HepG2 (cell line): Measurements from ENCODE around the gene CEP19. TPM values are rescaled to one million over a fixed set of nuclear protein-coding genes. Genes with fewer than 3 reads are reported as not detected.

Source experiments
- FOXK1 ChIP-seq: sonication (generic); formaldehyde crosslinking; IDR thresholded peaks from 2 replicates; pipeline ENCODE4 v1.4.0; 2020; ENCODE audit warnings: low read depth, missing genetic modification reagents, borderline replicate concordance
- HDAC2 ChIP-seq: sonication (generic); formaldehyde crosslinking; IDR thresholded peaks from 2 replicates; pipeline ENCODE4 v1.4.0; 2020; ENCODE audit warnings: missing genetic modification reagents
- MATR3 ChIP-seq: sonication (generic); formaldehyde crosslinking; IDR thresholded peaks from 2 replicates; pipeline ENCODE4 v1.4.0; 2020; ENCODE audit warnings: missing genetic modification reagents
- MED13 ChIP-seq: sonication (generic); formaldehyde crosslinking; IDR thresholded peaks from 2 replicates; pipeline ENCODE4 v1.5.0; 2020; ENCODE audit warnings: missing genetic modification reagents
- NCOA5 ChIP-seq: sonication (generic); formaldehyde crosslinking; IDR thresholded peaks from 2 replicates; pipeline ENCODE4 v1.4.0; 2020; ENCODE audit warnings: missing genetic modification reagents
- PHF5A ChIP-seq: IDR thresholded peaks from one replicate; pipeline ENCODE4 v1.6.1; 2018; ENCODE audit warnings: low read depth, missing genetic modification reagents; ENCODE audit not compliant: unreplicated experiment
- RXRA ChIP-seq: sonication (generic); formaldehyde crosslinking; IDR thresholded peaks from 2 replicates; pipeline ENCODE4 v1.5.1; 2020; ENCODE audit warnings: missing genetic modification reagents
- ZBTB43 ChIP-seq: sonication (generic); formaldehyde crosslinking; conservative IDR thresholded peaks from 2 replicates; pipeline ENCODE4 v1.4.0; 2020; ENCODE audit warnings: missing genetic modification reagents
- ZMAT3 ChIP-seq: sonication (generic); formaldehyde crosslinking; conservative IDR thresholded peaks from 2 replicates; pipeline ENCODE4 v1.7.0; 2021; ENCODE audit warnings: missing genetic modification reagents
- ZNF138 ChIP-seq: sonication (generic); formaldehyde crosslinking; IDR thresholded peaks from 2 replicates; pipeline ENCODE4 v1.5.0; 2020; ENCODE audit warnings: mild to moderate bottlenecking, low read depth, missing genetic modification reagents
- ZNF282 ChIP-seq: fragments of 450-650 bp; IDR thresholded peaks from 2 replicates; pipeline ENCODE4 v1.6.1; 2018; ENCODE audit not compliant: partially characterized antibody
- ZNF562 ChIP-seq: sonication (generic); formaldehyde crosslinking; IDR thresholded peaks from 2 replicates; pipeline ENCODE4 v1.8.0; 2022; ENCODE audit warnings: missing genetic modification reagents, borderline replicate concordance
- ZNF574 ChIP-seq: sonication (generic); formaldehyde crosslinking; IDR thresholded peaks from 2 replicates; pipeline ENCODE4 v1.4.0; 2020; ENCODE audit warnings: missing genetic modification reagents
- ZNF740 ChIP-seq: sonication (generic); formaldehyde crosslinking; IDR thresholded peaks from 2 replicates; pipeline ENCODE4 v1.4.0; 2020; ENCODE audit warnings: missing genetic modification reagents
- ZNF747 ChIP-seq: sonication (generic); formaldehyde crosslinking; IDR thresholded peaks from 2 replicates; pipeline ENCODE4 v1.8.1; 2023; ENCODE audit warnings: missing genetic modification reagents, mild to moderate bottlenecking, borderline replicate concordance
- ZNF75D ChIP-seq: sonication (generic); formaldehyde crosslinking; IDR thresholded peaks from 2 replicates; pipeline ENCODE4 v1.8.1; 2023; ENCODE audit warnings: missing genetic modification reagents, mild to moderate bottlenecking, borderline replicate concordance
- polyA plus RNA-seq, 8 experiments: library from polyadenylated mRNA; depleted of rRNA in 3 of 8; stranded (reverse) in 7 of 8; unstranded in 1 of 8; fragments of >200 nt; fragmentation: Illumina TruSeq in 4 of 8; extraction: Trizol in 4 of 8; gene quantifications; 2 replicates each; pipeline versions ENCODE4 v1.2.1 to v1.2.3, GENCODE V29; 2011 to 2016; ENCODE audit warnings: low read depth in 4 of 8, missing spikeins in 1 of 8, mixed read lengths in 1 of 8; ENCODE audit not compliant: insufficient read depth in 1 of 8
- total RNA-seq, 5 experiments: library from RNA; depleted of rRNA; stranded (reverse); fragments of >200 nt; fragmentation: Illumina TruSeq; extraction: Trizol; gene quantifications; 2 replicates each; pipeline ENCODE4 v1.2.3, GENCODE V29; 2016; ENCODE audit warnings: low read depth in 1 of 5
- TF ChIP-seq, protein P1 (sequence below): sonication (generic); formaldehyde crosslinking; IDR thresholded peaks from 2 replicates; pipeline ENCODE4 v1.8.1; 2023; ENCODE audit warnings: mild to moderate bottlenecking, missing genetic modification reagents, borderline replicate concordance
- TF ChIP-seq, protein P2 (sequence below): sonication (generic); formaldehyde crosslinking; conservative IDR thresholded peaks from 2 replicates; pipeline ENCODE4 v1.8.0; 2022; ENCODE audit warnings: mild to moderate bottlenecking, moderate library complexity, missing genetic modification reagents
- TF ChIP-seq, protein P3 (sequence below): sonication (generic); formaldehyde crosslinking; IDR thresholded peaks from 2 replicates; pipeline ENCODE4 v1.4.0; 2020; ENCODE audit warnings: missing genetic modification reagents, low read depth, mild to moderate bottlenecking, borderline replicate concordance
- TF ChIP-seq, protein P4 (sequence below): sonication (generic); formaldehyde crosslinking; conservative IDR thresholded peaks from 2 replicates; pipeline ENCODE4 v1.5.0; 2020; ENCODE audit warnings: missing genetic modification reagents

Gene CEP19
- total and polyA plus RNA-seq, 2 of the 13 experiments (the other 11 are each of a cell fraction or from before 2014, with no cell fraction given): 0.48 to 1.2 TPM

DNA sequence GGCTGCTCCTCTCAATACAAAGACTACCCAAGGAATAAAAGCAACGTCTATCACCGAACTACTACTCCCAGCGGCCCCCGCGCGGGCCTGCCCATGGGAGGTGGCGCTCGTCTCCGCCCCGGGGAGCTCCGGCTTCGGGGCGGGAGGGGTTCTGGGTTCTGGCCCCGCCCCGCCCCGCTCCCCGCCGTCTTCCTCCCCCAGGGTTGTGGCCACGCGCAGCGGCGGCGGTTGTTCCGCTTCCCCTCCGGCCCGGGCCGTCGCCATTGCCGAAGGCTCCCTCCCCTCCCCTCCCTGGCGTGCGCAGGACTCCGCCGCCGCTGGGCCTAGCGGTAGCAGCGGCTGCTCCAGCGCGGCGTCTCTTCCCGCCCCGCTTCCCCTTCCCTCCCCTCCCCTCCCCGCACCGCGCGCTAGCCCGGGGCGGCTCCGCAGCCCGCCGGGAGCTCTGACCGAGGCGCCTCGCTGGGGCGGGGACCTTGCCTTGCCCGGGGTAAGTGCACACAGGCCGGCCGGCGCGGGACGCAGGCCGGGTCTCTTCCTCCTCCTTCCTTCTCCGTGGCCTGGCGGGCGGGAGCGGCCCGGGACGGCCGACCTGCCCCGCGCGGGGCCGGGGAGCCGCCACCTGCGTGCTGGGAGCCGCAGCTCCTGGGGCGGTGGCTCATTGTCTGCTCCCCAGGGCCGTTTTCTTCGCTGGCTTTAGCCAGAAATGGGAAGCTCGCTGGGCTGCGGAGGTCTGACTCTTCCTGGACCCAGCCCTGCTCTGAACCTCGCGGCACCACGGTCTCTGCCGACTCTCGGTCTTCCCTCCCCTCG is 27.8 kb upstream of the CEP19 start, which contains the start of gene PAK2 (continued):
- no peak for TF ChIP-seq NCOA5 (CRISPR knock-in tag)
- TF ChIP-seq HDAC2 (CRISPR knock-in tag): peak; percentile 38; the same call in 1 of the 2 replicates
- TF ChIP-seq ZNF574: peak; percentile 82
- TF ChIP-seq, protein P1, sequence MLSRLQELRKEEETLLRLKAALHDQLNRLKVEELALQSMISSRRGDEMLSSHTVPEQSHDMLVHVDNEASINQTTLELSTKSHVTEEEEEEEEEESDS (CRISPR knock-in tag): no peak
- peak; percentile 61 for TF ChIP-seq RXRA
- TF ChIP-seq ZNF747 (CRISPR knock-in tag): no peak
- peak; percentile 91 for TF ChIP-seq ZMAT3 (CRISPR knock-in tag)
- TF ChIP-seq MATR3 (CRISPR knock-in tag): no peak
- TF ChIP-seq ZNF282: no peak
- TF ChIP-seq PHF5A (CRISPR knock-in tag): peak; percentile 20
- 0 out of 2 replicates have a peak, but pooled peaks have one; percentile 61 for TF ChIP-seq ZBTB43 (CRISPR knock-in tag)
- peak; percentile 56; the same call in 1 of the 2 replicates for TF ChIP-seq MED13 (CRISPR knock-in tag)
- no peak for TF ChIP-seq ZNF138 (CRISPR knock-in tag)
- TF ChIP-seq, protein P2, sequence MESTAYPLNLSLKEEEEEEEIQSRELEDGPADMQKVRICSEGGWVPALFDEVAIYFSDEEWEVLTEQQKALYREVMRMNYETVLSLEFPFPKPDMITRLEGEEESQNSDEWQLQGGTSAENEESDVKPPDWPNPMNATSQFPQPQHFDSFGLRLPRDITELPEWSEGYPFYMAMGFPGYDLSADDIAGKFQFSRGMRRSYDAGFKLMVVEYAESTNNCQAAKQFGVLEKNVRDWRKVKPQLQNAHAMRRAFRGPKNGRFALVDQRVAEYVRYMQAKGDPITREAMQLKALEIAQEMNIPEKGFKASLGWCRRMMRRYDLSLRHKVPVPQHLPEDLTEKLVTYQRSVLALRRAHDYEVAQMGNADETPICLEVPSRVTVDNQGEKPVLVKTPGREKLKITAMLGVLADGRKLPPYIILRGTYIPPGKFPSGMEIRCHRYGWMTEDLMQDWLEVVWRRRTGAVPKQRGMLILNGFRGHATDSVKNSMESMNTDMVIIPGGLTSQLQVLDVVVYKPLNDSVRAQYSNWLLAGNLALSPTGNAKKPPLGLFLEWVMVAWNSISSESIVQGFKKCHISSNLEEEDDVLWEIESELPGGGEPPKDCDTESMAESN (CRISPR knock-in tag): peak; percentile 87
- no peak for TF ChIP-seq ZNF562
- peak; percentile 64; the same call in 1 of the 2 replicates for TF ChIP-seq FOXK1 (CRISPR knock-in tag)
- TF ChIP-seq, protein P3, sequence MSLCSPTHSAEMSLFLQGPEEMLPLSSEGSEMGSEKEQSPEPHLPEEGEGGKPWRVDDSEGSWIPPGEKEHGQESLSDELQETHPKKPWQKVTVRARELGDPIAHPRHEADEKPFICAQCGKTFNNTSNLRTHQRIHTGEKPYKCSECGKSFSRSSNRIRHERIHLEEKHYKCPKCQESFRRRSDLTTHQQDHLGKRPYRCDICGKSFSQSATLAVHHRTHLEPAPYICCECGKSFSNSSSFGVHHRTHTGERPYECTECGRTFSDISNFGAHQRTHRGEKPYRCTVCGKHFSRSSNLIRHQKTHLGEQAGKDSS: 0 out of 2 replicates have a peak, but pooled peaks have one; percentile 27
- TF ChIP-seq, protein P4, sequence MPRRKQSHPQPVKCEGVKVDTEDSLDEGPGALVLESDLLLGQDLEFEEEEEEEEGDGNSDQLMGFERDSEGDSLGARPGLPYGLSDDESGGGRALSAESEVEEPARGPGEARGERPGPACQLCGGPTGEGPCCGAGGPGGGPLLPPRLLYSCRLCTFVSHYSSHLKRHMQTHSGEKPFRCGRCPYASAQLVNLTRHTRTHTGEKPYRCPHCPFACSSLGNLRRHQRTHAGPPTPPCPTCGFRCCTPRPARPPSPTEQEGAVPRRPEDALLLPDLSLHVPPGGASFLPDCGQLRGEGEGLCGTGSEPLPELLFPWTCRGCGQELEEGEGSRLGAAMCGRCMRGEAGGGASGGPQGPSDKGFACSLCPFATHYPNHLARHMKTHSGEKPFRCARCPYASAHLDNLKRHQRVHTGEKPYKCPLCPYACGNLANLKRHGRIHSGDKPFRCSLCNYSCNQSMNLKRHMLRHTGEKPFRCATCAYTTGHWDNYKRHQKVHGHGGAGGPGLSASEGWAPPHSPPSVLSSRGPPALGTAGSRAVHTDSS: no peak
- TF ChIP-seq ZNF75D (CRISPR knock-in tag): no peak
- TF ChIP-seq ZNF740 (CRISPR knock-in tag): no peak
